ENCODE data around the gene WWC1.
"Not testable (repeated sequence)": the region's sequence is repeated elsewhere in the genome, so short reads cannot be mapped to it uniquely, and the experiment has no call there.

The WWC1 gene

DNA sequence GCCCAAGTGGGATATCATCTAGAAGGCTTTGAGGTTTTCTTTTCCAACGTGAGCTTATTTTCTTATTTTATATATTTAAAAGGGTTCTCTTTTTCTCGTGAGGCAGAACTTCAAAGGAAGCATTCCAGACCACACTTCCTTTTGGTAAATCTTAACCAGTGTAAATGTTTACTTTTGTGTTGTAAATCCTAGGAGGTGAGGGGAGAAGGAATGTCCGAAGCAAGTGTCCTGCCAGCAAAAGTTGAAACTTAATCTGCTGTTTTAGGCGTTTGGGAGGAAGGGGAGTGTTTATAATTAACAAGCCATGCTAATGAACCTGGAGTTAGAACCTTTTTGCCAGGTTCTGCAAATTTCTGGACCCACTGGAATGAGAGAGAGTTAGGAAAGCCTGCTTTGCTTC, 37.9 kb downstream of the WWC1 start:
- in situ Hi-C loops (cut with MboI; ENCODE audit: low sequenced_read_pairs) = no loop called here

DNA sequence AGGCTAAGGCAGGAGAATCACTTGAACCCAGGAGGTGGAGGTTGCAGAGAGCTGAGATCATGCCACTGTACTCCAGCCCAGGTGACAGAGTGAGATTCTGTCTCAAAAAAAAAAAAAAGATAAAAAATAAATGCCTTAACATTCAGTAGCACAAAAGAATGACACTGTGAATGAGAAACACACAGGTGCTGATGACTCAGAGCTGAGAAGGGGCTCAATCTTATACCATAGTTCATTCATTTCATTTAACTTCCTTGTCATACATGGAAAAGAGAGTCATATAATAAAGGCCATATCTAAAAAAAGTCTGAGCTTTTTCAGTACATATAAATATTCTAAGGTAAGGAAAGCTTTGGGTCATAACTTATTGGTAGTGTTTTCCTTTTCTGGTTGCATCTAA, 40.6 kb downstream of the WWC1 start:
- in situ Hi-C loops (cut with MboI; ENCODE audit: low sequenced_read_pairs) = no loop called here

DNA sequence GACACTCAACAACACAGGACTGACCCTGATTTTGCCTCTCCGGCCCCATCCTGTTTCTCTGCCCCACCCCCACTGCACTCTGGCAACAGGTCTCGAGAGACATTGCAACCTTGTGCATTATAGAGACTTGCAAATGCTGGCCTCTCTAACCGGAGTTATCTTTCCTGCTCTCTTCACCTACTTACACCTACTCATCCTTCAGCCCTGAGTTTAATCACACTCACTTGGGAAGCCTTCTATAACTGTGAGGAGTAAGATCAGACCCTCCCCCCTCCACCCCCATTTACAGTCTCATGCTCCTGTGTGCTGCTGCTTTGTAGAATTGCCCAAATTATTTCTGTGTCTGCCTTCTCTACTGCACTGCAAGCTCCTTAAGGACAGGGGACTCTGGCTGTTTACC, 42.8 kb downstream of the WWC1 start:
- in situ Hi-C loops (cut with MboI; ENCODE audit: low sequenced_read_pairs) = no loop called here

DNA sequence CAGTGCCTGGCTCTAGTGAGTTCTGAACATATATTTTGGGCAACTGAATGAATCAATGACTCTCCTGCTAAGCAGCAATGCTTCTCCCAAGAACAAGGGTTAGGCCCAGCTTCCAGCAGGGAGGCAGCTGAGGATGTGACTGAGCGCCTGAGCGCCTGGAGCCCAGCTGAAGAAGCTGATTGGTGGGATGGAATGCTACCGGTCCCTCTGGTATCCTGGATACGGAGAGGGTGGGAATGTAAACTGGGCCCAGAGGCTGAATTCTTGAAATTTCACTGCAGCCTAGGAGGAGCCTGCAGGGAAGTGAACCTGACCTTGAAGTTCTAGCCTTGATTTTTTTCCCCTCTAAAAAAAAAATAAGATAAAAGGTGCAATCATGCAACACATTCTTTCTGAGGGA, 43.2 kb downstream of the WWC1 start:
- in situ Hi-C loops (cut with MboI; ENCODE audit: low sequenced_read_pairs) = no loop called here

DNA sequence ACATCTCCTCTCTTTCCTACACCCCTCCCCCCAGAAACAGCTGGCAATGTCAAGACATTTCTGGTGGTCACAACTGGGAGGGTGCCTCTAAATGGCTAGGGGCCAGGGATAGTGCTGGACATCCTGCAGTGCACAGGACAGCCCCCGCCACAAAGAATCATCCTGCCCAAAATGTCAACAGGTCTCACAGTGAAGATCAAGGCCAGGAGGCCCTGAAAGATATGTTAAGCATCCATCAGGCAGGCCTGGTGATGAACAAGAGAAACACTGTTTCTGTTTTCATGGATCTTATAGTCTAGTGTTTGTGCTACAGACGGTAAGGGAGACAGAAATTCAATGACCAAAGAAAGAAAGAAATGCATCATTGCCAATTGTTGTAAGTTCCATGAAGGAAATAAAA, 45.9 kb downstream of the WWC1 start:
- in situ Hi-C loops (cut with MboI; ENCODE audit: low sequenced_read_pairs) = no loop called here

- in situ Hi-C loops (cut with MboI; ENCODE audit: low sequenced_read_pairs) = no loop called here
Observed at GRCh38 chr5:168339109-168339771, 47.8 kb downstream of the WWC1 start.

DNA sequence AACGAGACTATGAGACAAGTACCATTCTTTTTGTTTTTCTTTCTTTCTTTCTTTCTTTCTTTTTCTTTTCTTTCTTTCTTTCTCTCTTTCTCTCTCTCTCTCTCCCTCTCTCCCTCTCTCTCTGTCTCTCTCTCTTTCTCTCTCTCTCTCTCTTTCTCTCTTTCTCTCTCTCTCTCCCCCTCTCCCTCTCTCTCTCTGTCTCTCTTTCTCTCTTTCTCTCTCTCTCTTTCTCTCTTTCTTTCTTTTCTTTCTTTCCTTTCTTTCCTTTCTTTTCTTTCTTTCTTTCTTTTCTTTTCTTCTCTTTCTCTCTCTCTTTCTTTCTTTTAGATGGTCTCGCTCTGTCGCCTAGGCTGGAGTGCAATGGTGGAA, 48.3 kb downstream of the WWC1 start:
- in situ Hi-C loops (cut with MboI; ENCODE audit: low sequenced_read_pairs) = not testable (repeated sequence)

DNA sequence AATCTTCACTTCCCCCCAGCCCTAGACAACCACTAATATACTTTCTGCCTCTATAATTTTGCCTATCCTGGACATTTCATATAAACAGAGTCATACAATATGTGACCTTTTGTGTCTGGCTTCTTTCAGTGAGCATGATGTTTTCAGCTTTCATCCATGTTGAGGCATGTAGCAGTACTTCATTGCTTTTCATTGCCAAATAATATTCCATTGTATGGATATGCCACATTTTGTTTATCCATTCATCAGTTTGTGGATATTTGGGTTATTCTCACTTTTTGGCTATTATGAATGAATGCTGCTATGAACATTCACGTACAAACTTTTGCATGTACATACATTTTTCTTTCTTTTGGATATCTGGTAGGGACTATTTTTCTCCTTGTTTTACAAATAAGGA, 49.0 kb downstream of the WWC1 start:
- in situ Hi-C loops (cut with MboI; ENCODE audit: low sequenced_read_pairs) = no loop called here

GRCh38 chr5:168341178-168341577, 49.7 kb downstream of the WWC1 start:
- in situ Hi-C loops (cut with MboI; ENCODE audit: low sequenced_read_pairs) = no loop called here

GRCh38 chr5:168342151-168342825, 50.8 kb downstream of the WWC1 start:
- in situ Hi-C loops (cut with MboI; ENCODE audit: low sequenced_read_pairs) = no loop called here

DNA sequence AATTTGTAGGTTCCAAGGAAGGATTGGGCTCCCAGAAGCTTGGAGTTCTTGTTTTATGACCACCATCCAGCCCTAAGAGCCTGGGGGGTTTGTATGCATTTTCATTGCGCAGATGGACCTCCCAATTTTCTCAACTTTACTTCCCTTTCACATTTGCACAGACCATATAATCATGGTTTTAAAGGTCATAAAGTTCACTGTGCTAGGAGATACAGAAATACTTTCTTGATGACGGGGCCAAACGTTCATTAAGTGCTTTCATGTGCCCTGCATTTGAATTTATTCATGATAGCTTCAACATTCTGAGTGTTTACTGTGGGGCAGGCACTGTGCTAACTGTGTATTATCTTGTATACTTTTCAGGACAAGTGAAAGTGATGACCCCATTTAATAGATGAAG, 51.5 kb downstream of the WWC1 start:
- in situ Hi-C loops (cut with MboI; ENCODE audit: low sequenced_read_pairs) = no loop called here

DNA sequence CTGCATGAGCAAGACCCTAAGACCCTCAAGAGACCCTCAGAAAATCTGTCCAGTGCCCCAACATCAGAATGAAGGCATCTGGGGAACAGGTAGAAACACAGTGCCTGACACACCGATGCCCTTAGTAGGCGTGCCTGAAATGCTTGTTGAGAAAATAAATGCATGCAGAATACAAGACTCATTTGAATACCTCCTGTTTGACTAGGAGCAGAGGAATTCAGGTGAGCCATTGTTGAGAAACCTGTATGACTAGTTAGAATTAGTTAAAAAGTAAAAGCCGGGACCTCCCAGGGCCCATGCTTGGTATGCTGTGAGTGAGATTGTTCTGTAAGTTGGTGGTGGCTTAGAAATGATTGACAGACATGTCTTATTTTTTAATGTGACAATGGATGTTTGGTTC, 55.0 kb downstream of the WWC1 start:
- in situ Hi-C loops (cut with MboI; ENCODE audit: low sequenced_read_pairs) = no loop called here

- in situ Hi-C loops (cut with MboI; ENCODE audit: low sequenced_read_pairs) = no loop called here
Observed at GRCh38 chr5:168347368-168348083, 56.1 kb downstream of the WWC1 start.

- in situ Hi-C loops (cut with MboI; ENCODE audit: low sequenced_read_pairs) = no loop called here
Observed at GRCh38 chr5:168348084-168348414, 56.6 kb downstream of the WWC1 start.

- in situ Hi-C loops (cut with MboI; ENCODE audit: low sequenced_read_pairs) = no loop called here
Observed at GRCh38 chr5:168350315-168350714, 58.9 kb downstream of the WWC1 start.

- in situ Hi-C loops (cut with MboI; ENCODE audit: low sequenced_read_pairs) = no loop called here
Observed at GRCh38 chr5:168353216-168353957, 61.9 kb downstream of the WWC1 start.

DNA sequence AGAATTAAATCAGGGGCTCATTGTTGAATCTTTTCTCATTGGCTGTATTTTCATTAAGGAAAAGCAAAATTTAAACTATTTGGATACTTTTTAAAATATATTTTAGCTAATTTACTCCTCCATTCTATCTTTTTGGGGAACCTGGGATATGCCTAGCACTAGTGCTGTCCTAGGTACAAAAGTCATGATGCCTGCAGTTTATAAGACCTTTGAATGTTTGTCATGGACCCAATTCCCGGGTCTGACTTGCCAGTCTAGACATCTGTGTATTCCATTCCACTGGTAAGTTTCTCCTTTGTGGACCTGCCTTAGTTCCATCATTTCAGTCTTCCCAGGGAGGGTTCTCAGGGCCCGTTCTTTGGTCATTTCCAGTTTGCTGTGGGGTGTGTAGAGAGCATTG, 63.0 kb downstream of the WWC1 start:
- in situ Hi-C loops (cut with MboI; ENCODE audit: low sequenced_read_pairs) = no loop called here

DNA sequence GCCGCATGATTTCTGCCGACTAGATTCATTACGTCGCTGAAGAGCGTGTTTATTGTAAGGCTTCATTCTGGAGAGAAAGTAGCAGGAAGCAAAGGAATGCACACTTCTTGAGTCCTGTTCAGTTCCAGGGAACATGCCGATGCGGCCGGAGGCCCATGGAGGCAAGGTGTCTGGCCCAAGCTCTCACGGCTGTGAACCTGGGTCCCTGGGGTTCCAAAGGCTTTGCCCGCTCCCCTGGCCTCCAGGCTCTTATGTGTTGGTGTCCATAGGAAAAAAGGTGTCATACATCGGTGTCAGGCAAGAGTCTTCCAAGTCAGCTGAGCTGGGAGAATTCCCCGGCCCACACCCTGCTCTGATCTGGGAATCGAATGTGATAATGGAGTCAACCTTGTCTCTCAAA, 64.7 kb downstream of the WWC1 start:
- in situ Hi-C loops (cut with MboI; ENCODE audit: low sequenced_read_pairs) = no loop called here

DNA sequence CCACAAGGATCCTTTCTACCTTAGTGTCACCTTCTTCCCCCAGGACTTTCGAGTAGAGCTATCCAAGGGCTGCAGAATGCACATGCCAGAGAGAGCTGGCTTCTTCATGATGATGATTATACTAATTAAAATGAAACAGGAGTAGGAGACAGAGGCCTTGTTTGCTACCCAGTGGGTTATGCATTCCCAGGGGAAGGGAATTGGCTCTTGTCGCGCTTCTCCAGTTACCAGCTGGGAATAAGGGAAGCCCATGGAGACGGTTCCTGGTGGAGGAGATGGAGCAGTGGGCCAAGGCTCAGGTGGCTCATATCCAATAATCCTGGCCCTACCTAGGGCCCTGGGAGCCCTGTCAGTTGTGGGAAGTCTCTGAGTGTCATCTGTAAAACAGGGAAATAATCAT, 65.1 kb downstream of the WWC1 start:
- in situ Hi-C loops (cut with MboI; ENCODE audit: low sequenced_read_pairs) = no loop called here

GRCh38 chr5:168357876-168358275, 66.4 kb downstream of the WWC1 start:
- in situ Hi-C loops (cut with MboI; ENCODE audit: low sequenced_read_pairs) = no loop called here

- in situ Hi-C loops (cut with MboI; ENCODE audit: low sequenced_read_pairs) = no loop called here
Observed at GRCh38 chr5:168359820-168360460, 68.5 kb downstream of the WWC1 start.
